Activated CD4-positive, alpha-beta T cell treated with anti-CD3 and anti-CD28 coated beads for 24 hours (primary cell): ENCODE results near the gene FAM83G.
"Not testable (repeated sequence)": the region's sequence is repeated elsewhere in the genome, so short reads cannot be mapped to it uniquely, and the experiment has no call there.

Source experiments
- DNase-seq, 2 donors: peaks; one replicate each; pipeline ENCODE4 v3.0.0-alpha.2; 2020; ENCODE audit warnings: low read depth in 2 of 2

FAM83G gene

GRCh38 chr17:18954321-18954720, 50.2 kb downstream of the FAM83G start:
- no peak for DNase-seq

GRCh38 chr17:18953231-18953728, 51.3 kb downstream of the FAM83G start:
- DNase-seq: no peak

GRCh38 chr17:18951941-18952842, 52.4 kb downstream of the FAM83G start, which contains the start of gene SLC5A10:
Gene SLC5A10, plus strand, starts transcription at chr17:18952165. Its CDS starts 41 bp downstream, at chr17:18952206.
- DNase-seq: no peak

- DNase-seq: no peak
Observed at GRCh38 chr17:18950944-18951905, 53.3 kb downstream of the FAM83G start.

- DNase-seq: no peak
Observed at GRCh38 chr17:18950346-18950745, 54.2 kb downstream of the FAM83G start.

GRCh38 chr17:18949566-18949965, 55.0 kb downstream of the FAM83G start:
- no peak for DNase-seq

GRCh38 chr17:18948476-18949006, 56.0 kb downstream of the FAM83G start:
- DNase-seq: no peak

GRCh38 chr17:18947866-18948265, 56.7 kb downstream of the FAM83G start:
- no peak for DNase-seq

GRCh38 chr17:18946536-18946935, 58.0 kb downstream of the FAM83G start:
- DNase-seq: no peak

- no peak for DNase-seq
Observed at GRCh38 chr17:18944646-18945045, 59.9 kb downstream of the FAM83G start.

- no peak for DNase-seq
Observed at GRCh38 chr17:18938692-18939023, 65.9 kb downstream of the FAM83G start.

- no peak for DNase-seq
Observed at GRCh38 chr17:18937981-18938691, 66.4 kb downstream of the FAM83G start.

- DNase-seq: no peak
Observed at GRCh38 chr17:18933102-18934058, 71.2 kb downstream of the FAM83G start.

GRCh38 chr17:18932360-18933055, 72.1 kb downstream of the FAM83G start:
- no peak for DNase-seq

GRCh38 chr17:18928628-18929125, 75.9 kb downstream of the FAM83G start:
- no peak for DNase-seq

- no peak for DNase-seq
Observed at GRCh38 chr17:18925187-18925586, 79.4 kb downstream of the FAM83G start.

GRCh38 chr17:18922596-18922995, 82.0 kb downstream of the FAM83G start:
- not testable (repeated sequence) for DNase-seq

- DNase-seq: peak in 1 of 2 donors; percentile 17
Observed at GRCh38 chr17:18921912-18922451, 82.6 kb downstream of the FAM83G start.

GRCh38 chr17:18921485-18921884, 83.1 kb downstream of the FAM83G start:
- DNase-seq: no peak
